ENCODE data around the gene RAE1. TPM values are rescaled to one million over a fixed set of nuclear protein-coding genes. Genes with fewer than 3 reads are reported as not detected.

Gene RAE1
- total and polyA plus RNA-seq, 2 of the 8 experiments (the other 6 are each of a cell fraction or from before 2014, with no cell fraction given) = 35.9 to 44.9 TPM

- no peak overlapping the region for H4K8ac ChIP-seq (ENCODE audit: extremely low read depth, insufficient read depth, low read length)
- no peaks in the 10 kb centered on the region for H3K36me3 ChIP-seq (ENCODE audit: control insufficient read depth in 2 of 4, insufficient read depth in 4 of 4, low read length in 3 of 4)
- H3K18ac ChIP-seq (ENCODE audit: extremely low read depth, low read length) = no peak overlapping the region
- H2BK20ac ChIP-seq (ENCODE audit: low read length) = no peak overlapping the region
- H4K20me1 ChIP-seq (replicated peaks in 1 of 2; ENCODE audit: control insufficient read depth in 1 of 2, insufficient read depth in 2 of 2, low read length in 2 of 2) = no peaks in the 10 kb centered on the region
- ChIA-PET CTCF (ENCODE audit: partially characterized antibody) (interaction anchor here (0.6 to 3.1 kb wide), 16 partner anchors 9 to 194 kb away, joined by 3 to 18 read pairs (median 4); partner anchors contain the start of gene RBM38), POLR2A (ENCODE audit: partially characterized antibody) (no interaction called here)
- H3K4me3 ChIP-seq (ENCODE audit: extremely low read depth in 1 of 4, insufficient read depth in 2 of 4, low read depth in 3 of 4, low read length in 4 of 4) = no peak overlapping the region
- H4K5ac ChIP-seq (ENCODE audit: insufficient read length, low read depth, low read length) = no peak overlapping the region
- no peak overlapping the region for H2BK120ac ChIP-seq (replicated peaks; ENCODE audit: low read depth, low read length)
- DNase-seq (ENCODE audit: low read depth in 1 of 2, low spot score in 2 of 2) (no peak), FAIRE-seq (no peak)
- no peak overlapping the region for H2BK5ac ChIP-seq (ENCODE audit: low read depth, low read length)
- H3K79me1 ChIP-seq (ENCODE audit: low read depth, low read length) = peaks cover 3% of the 10 kb centered on the region; the same call in 1 of the 2 replicates
- H3K4me1 ChIP-seq (replicated peaks in 1 of 4; ENCODE audit: control insufficient read depth in 3 of 4, insufficient read depth in 4 of 4, low read length in 3 of 4) = peaks cover 0 to 14% (median 10%) of the 10 kb centered on the region in 4 experiments; a peak in 5 of 7 replicates
- H3K79me2 ChIP-seq (ENCODE audit: control insufficient read depth in 1 of 2, insufficient read depth in 2 of 2, low read length in 2 of 2) = no peaks in the 10 kb centered on the region
- no peak overlapping the region for H2BK15ac ChIP-seq (ENCODE audit: low read length)
- no peak overlapping the region for H2AFZ ChIP-seq (ENCODE audit: low read length)
- H3K14ac ChIP-seq (ENCODE audit: insufficient read length) = no peak overlapping the region
- no peak overlapping the region for H3K9ac ChIP-seq (replicated peaks in 1 of 4; ENCODE audit: extremely low read depth in 1 of 4, low read depth in 3 of 4, low read length in 3 of 4)
- no peak overlapping the region for H4K91ac ChIP-seq (replicated peaks; ENCODE audit: insufficient read length, low read length)
- H2AK5ac ChIP-seq (ENCODE audit: low read depth, low read length) = no peak overlapping the region
- H3K56ac ChIP-seq (replicated peaks; ENCODE audit: insufficient read length, low read depth, low read length) = no peak overlapping the region
- H3K23ac ChIP-seq (ENCODE audit: insufficient read length) = no peak overlapping the region
- no peak overlapping the region for H3K4ac ChIP-seq (replicated peaks; ENCODE audit: insufficient read length, low read depth, low read length)
- H3K27me3 ChIP-seq (replicated peaks in 1 of 4; ENCODE audit: control insufficient read depth in 3 of 4, extremely low read depth in 1 of 4, insufficient read depth in 3 of 4, low read length in 3 of 4) = no peaks in the 10 kb centered on the region
- 94% methylated on average over 13 of the region's 13 CpGs; no CpG with 5 or more reads in 1 of the 2 experiments for WGBS, 2 experiments (ENCODE audit: extremely low coverage in 1 of 2, insufficient coverage in 1 of 2, insufficient read length in 1 of 2, insufficient replicate concordance in 2 of 2, low coverage in 1 of 2, low lambda C conversion rate in 2 of 2, missing lambda C conversion rate in 1 of 2)
- 0 out of 2 replicates have a peak overlapping the region, but pooled peaks have one; percentile 0 for H2BK12ac ChIP-seq (ENCODE audit: low read depth, low read length)
- no peak overlapping the region for H3K27ac ChIP-seq (ENCODE audit: low read depth, low read length)
- no peak overlapping the region for H3K4me2 ChIP-seq (ENCODE audit: insufficient read depth in 1 of 2, low read depth in 2 of 2, low read length in 2 of 2)
- no peaks in the 10 kb centered on the region for H3K23me2 ChIP-seq (ENCODE audit: low read depth, low read length)
- no peaks in the 10 kb centered on the region for H3K9me3 ChIP-seq (ENCODE audit: insufficient read depth in 2 of 2, low read depth in 1 of 2, low read length in 1 of 2)
- TF ChIP-seq NANOG (IDR thresholded peaks at IDR 0.05; ENCODE audit: insufficient read depth, low read depth, low read length, poor library complexity, severe bottlenecking) = no peak
- TF ChIP-seq EGR1 (IDR thresholded peaks at IDR 0.05; ENCODE audit: borderline replicate concordance, low read depth, low read length) = no peak
- TF ChIP-seq RAD21 (IDR thresholded peaks at IDR 0.05 in 1 of 2, conservative IDR thresholded peaks at IDR 0.05 in 1 of 2; ENCODE audit: low read depth in 2 of 2, low read length in 2 of 2) = peak in 1 of 2 experiments; percentile 16; a peak in 2 of 4 replicates
- no peak for TF ChIP-seq EZH2 (IDR thresholded peaks at IDR 0.05; ENCODE audit: low read depth, low read length, severe bottlenecking)
- TF ChIP-seq ZNF274 (IDR thresholded peaks at IDR 0.05; ENCODE audit: borderline replicate concordance, extremely low read depth, low read length) = no peak
- TF ChIP-seq BRCA1 (IDR thresholded peaks at IDR 0.05; ENCODE audit: low read depth, low read length) = no peak
- no peak for TF ChIP-seq CHD1 (IDR thresholded peaks at IDR 0.05; ENCODE audit: low read depth, low read length)
- no peak for TF ChIP-seq ASH2L (IDR thresholded peaks at IDR 0.05; ENCODE audit: low read length)
- TF ChIP-seq BCL11A (IDR thresholded peaks at IDR 0.05; ENCODE audit: low read depth in 2 of 2, low read length in 2 of 2) = no peak
- no peak for TF ChIP-seq GABPA (IDR thresholded peaks at IDR 0.05; ENCODE audit: borderline replicate concordance, insufficient read depth, low read length)
- TF ChIP-seq KDM5A (IDR thresholded peaks at IDR 0.05; ENCODE audit: low read length) = no peak
Observed at GRCh38 chr20:57426271-57426689, 75.2 kb downstream of the RAE1 start.

Data from H1 (cell line).